ENCODE measurements around the gene CRYAB.
"Not testable (repeated sequence)": the region's sequence is repeated elsewhere in the genome, so short reads cannot be mapped to it uniquely, and the experiment has no call there.

The CRYAB gene

GRCh38 chr11:111906680-111907079, 4.9 kb downstream of the CRYAB start:
- no peak for DNase-seq

GRCh38 chr11:111905411-111905810, 6.2 kb downstream of the CRYAB start:
- no peak for DNase-seq

GRCh38 chr11:111886844-111887243, 24.7 kb downstream of the CRYAB start:
- no peak for DNase-seq

GRCh38 chr11:111886032-111886431, 25.5 kb downstream of the CRYAB start:
- DNase-seq: no peak

GRCh38 chr11:111885053-111885452, 26.5 kb downstream of the CRYAB start:
- DNase-seq: not testable (repeated sequence)

- DNase-seq: no peak
These were observed 29.4 kb downstream of the CRYAB start for GRCh38 chr11:111882202-111882601.

- DNase-seq: no peak
These were observed 32.0 kb downstream of the CRYAB start for GRCh38 chr11:111879637-111879960.

GRCh38 chr11:111878849-111879636, 32.5 kb downstream of the CRYAB start, which contains the start of the genes CFAP68 and FDXACB1:
CFAP68 (plus strand) TSS chr11:111879541; CDS start chr11:111879561, 20 bp downstream.
FDXACB1 (minus strand) TSS chr11:111879165; CDS start chr11:111879132, 33 bp downstream.
- peak; percentile 63 for DNase-seq

- DNase-seq: no peak
These were observed 33.2 kb downstream of the CRYAB start for GRCh38 chr11:111878385-111878848.

GRCh38 chr11:111871693-111872161, 39.8 kb downstream of the CRYAB start:
- no peak for DNase-seq

GRCh38 chr11:111870886-111871692, 40.5 kb downstream of the CRYAB start, which contains the start of gene ALG9:
ALG9 (minus strand) TSS chr11:111871581; CDS start chr11:111871482, 99 bp downstream.
- peak; percentile 26 for DNase-seq

GRCh38 chr11:111870522-111870885, 41.1 kb downstream of the CRYAB start:
- no peak for DNase-seq

GRCh38 chr11:111870113-111870512, 41.5 kb downstream of the CRYAB start:
- DNase-seq: no peak

- no peak for DNase-seq
These were observed 51.3 kb downstream of the CRYAB start for GRCh38 chr11:111860257-111860656.
